Activated CD8-positive, alpha-beta memory T cell treated with anti-CD3 and anti-CD28 coated beads, Interleukin-2, amount 50 U/mL, for 4 hours (primary cell): ENCODE measurements around the gene PGM2.

Experiments
- DNase-seq: peaks from one replicate; pipeline ENCODE4 v3.0.0-alpha.2; 2020

The PGM2 gene

DNA sequence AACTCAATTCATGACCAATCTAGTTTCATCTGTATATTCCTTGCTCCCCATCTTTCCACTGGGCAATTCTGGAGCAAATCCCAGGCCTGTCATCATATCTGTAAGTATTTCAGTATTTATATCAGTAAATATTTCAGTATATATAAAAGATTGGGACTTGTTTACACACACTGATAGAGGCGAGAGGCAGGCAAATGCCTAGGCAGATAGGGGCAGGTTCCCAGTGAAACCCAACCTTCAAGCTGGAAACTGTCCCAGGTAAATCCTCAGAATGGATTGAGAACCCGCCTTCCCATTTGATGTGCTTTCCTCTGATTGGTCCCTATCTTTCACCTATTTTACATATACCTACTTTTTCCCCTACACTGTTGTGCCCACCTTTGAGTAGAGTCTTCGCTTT lies 40.6 kb downstream of the PGM2 start:
- DNase-seq, result no peak

DNA sequence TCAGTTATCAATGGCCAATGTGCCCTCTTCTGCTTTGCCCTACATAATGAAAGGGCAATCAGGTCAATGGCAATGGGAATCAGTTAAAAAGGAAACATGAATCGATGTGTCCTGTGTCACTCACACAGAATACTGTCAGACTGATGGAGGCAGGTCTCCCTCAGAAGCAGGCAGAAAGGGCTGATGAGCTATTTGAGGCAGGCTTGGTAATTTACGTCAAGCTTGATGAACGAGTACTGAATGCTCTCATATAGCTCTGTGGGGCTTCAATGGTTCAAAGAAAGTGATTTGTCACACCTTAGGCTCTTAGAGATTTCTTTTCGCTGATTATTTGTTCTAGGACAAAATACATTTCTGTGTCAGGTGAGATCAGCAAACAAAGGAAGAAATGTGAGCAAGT lies 41.8 kb downstream of the PGM2 start:
- no peak for DNase-seq

DNA sequence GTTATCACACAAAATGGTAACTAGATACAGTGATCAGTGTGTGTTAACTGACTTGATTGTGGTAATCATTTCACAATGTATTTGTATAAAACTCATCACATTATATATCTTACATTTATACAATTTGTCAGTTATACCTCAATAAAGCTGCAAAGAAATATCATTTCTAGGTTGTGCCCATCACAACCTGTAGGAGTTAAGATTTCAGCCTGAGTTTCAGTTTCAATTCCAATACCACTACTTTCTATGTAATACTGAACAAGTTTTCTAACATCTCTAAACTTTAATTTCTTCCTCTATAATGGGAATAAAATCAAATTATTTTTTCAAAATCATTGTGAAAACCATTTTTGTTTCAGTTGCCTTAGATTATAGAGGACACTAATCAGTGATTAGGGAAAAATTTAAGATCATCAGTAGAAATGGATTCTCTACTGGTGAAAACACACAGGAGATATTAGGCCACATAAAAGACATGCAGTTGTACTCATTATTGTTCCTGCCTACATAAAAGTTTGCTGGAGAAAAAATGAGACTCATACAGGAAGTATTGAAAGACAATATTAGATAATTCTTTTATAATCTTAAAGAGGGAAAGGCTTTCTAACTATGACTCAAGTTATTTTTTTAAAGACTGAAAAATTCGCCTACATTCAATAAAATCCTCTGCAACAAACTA lies 46.0 kb downstream of the PGM2 start:
- DNase-seq, result no peak

DNA sequence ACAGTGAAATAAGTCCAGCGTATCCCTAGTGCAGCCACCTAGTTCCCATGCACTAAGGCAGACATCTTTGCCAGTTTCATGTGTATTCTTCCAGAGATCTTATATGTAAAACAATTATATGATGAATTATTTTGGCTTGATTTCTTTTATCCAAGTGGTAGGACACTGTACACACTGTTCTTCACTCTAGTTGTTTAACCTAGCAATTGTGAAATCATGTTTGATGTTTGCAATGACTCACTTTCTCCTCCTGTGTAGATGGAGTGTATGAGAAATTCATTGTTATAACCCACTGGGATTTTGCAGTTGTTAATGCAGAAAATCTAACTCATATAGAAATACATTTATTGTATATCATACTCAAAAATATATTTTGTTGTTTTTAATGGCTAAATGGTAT lies 46.9 kb downstream of the PGM2 start:
- no peak for DNase-seq

DNA sequence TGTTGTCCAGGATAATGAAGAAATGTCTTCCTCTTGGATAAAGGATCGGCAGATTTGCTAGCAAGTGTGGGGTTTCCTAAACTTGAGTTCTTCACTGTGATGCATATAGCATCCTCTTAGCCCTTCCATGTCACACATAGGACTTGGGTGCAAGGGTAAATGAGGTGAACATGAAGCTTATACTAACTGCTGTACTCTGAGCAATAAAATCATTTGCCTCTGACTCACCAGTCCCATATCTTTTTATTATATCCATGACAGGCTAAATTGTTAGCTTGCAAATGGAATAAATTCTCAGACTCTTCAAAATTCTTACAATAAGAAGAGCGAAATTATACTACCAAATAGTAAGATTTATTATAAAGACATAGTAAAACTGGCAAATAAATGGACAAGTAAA lies 49.7 kb downstream of the PGM2 start:
- no peak for DNase-seq

DNA sequence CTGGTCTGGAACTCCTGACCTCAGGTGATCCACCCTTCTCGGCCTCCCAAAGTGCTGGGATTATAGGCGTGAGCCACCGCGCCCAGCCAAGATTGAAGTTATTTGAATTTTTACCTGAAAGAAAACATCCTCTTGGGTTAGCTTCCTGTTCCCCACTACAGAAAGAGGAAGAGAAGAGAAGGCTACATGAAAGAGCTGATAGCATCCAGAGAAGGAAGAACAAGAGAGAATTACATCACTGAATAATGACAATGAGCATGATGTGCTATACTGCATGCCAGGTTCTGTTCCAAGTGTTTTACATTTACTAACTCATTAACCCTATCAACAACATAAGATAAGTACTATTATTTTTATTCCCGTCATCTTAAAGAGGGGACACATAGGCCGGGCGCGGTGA lies 52.9 kb downstream of the PGM2 start:
- no peak for DNase-seq

DNA sequence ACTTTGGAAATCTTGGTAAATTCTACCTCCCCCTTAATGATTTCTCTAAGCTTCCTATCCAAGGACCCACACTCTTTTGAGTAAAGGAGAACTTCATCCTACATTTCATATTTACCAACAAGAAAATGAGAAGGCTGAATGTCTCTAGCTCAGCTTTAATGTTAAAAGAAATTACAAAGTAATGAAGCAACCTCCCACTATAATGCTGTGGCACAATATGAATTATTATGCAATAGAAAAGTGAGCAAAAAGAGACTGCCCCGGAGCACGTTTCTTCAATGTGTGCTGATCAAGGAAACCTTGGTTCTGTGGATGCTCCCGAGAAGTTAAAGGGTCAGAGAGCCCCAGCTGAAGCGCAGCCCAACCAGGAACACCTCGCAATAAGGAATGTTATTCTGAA lies 55.3 kb downstream of the PGM2 start:
- DNase-seq, result no peak

DNA sequence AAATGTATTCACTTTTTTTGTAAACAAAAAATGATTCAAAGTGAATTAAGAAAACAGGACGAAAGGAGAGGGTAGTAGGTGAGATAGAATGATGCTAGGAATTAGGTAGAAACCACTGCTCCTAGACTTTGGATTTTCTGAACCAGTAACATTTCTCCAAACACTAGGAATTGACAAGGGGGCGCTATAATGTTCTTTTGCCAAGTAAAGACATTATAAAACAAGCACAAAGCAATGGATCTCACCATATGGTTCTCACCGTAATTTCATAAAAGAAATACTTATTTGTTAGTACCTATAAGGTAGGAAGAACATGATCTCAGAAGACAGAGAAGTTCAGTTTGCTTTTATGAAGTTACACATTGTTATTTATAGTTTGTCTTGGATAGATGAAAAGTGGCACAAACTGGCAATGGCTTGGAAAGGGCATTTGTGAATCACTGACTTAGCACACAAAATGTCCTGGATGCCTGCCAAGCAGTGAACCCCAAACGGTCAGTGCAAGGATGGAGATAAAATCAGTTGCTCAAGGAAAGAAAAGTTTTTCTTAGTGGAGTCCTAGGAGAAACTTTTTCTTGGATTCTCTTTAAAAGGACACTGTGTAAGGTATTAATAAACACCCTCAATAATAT lies 56.3 kb downstream of the PGM2 start:
- no peak for DNase-seq

DNA sequence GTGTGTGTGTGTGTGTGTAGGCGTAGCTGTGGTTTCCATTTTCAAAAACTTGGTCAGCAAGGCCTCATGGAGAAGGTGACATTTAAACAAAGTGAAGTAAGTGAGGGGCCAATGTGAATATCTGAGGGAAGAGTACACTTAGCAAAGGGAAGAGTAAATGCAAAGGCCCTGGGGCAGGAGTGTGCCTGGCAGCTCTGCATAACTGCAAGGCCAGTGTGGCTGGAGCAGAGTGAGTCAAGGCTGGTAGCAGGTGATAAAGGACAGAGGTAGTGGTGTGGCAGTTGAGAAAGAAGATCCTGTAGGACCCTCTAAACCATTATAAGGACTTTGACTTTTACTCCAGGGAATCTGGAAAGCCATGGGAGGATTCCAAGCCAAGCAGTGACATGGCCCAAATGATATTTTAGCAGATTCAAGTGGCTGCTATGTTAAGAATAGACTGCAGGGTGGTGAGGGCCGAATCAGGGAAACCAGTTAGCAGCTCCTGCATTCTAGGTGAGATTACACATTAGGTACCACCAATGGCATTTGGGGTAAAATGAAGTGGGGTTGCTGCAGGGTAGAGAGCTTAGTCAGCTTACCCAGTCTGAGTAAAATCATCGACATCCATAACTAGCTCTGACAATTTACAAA lies 58.5 kb downstream of the PGM2 start:
- DNase-seq, result no peak

DNA sequence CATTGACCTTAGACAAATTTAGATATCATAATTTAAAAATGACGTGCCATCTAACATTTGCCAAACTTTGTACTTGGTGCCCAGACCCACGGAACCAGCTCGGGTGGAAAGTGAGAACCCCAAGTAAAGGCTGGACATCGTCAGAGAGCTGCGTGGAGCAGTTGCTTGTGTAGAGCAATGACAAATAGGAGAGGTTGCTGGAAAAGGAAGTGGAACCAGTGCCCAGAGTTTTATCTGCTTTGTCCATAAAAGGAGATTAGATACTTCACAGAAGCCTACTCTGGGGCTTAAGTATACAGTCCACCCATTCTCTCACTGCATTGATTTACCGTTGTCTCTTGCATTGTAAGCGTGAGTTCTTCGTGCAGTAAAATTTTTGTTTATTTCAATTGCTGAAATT lies 59.0 kb downstream of the PGM2 start:
- DNase-seq, result no peak

DNA sequence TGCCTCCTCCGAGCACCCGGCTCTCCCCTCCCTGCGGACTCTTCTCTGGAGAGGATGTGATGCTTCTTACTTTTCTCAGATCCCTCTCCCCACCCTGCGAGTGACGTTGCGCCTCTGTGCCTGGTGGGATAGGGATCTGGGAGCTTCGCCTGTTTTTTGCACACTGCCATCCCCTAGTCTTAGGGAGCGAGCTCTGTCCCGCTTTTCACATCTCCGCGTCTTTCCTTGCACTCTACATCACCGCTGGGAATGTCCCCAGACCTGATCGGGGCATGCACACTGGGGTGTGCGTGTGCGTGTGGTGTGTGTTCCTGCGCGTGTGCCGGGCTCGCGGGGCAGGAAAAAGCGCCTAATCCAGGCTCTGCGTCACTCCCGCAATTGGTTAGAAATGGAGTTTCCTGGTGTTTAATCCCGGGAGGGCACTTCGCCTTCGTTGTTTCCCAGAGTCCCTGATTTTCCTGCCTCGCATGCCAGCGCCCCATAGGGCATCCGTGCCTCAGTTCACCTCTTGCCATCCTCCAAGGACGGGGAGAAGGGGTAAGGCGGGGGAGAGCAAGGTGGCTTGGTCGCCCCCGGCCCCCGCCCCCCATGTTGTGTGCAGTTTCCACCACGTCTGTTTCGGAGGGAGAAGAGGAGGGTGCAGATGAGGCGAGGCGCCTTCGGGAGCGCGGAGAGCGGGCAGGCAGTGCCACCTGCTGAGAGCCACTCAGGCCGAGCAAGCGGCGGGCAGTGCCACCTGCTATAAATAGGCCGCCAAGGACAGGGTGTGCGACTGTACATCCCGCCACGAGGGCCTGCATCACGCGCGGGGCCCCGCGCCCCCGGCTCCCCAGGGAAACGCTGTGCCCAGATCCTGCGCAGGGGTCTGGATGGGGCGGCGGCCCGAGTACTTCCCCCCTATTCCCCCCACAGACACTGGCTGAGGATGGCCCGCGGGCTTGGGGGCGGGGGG lies 63.6 kb downstream of the PGM2 start:
- peak; percentile 34 for DNase-seq

DNA sequence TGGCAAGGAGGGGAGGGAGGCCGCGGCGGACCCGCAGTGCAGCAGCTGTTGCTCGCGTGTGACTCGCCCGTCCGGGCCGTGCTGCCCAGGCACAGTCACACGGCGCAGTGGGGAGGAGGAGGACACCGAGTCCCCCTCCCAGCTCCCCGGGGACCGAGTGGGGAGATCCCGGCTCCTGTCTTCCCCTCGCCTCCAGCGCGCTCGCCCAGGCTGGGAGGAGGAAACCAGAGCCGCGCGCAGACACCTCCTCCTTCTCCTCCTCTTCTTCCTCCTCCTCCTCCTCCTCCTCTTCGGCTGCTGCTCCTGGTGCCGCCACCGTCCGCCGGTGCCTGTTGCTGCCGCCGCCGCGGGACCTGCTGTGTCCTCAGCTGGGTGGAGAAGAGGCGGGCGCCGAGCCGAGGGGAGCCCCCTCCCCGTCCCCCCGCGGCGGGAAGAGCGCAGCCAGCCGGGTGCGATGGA lies 64.3 kb downstream of the PGM2 start, which contains the start of gene TBC1D1:
TSS of gene TBC1D1 (plus strand) at position 284 of the 459 bp plus-strand sequence. CDS start 11,012 bp downstream, outside the sequence.
- peak; percentile 51 for DNase-seq

DNA sequence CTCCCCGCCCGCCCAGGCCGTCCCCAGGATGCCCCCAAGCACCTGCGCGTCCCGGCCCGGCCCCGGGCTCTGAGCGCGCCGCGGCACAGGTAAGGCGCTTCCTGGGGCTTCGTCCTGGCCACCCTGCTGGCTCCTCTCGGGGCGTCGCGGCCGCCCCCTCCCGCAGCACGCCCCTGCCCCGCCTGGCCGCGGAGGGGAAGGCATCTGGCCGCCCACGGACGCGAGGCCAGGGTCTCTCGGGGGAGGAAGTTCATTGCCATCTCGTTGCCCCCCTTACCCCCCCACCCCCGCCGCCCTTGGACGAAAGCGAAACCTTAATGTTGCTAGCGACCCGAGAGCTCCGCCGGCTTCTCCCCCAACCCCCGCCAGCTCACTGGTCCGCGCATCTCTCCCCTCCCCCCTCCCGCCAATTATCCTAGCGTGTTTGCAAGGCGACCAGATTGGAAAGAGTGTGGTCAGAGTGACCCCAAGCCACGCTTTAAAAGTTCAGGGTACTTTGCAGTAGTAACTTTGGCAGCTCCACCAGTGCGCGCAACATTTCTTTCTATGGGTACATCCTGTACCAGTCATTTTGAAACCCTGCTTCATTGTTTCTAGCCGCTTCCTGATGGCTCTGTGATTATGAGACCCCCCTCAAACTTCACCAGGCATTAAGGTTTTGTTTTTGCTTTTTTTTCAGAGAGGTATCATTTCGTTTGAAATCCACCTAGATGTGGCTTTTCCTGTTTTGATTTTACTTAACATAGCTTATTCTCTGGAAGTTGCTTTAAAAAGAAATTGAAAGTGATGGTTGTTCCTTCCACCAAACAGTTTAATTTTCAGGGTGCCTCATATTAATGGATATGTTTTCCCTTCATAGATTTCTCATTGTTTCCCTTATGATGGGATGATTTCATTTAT lies 65.0 kb downstream of the PGM2 start:
- peak; percentile 57 for DNase-seq

DNA sequence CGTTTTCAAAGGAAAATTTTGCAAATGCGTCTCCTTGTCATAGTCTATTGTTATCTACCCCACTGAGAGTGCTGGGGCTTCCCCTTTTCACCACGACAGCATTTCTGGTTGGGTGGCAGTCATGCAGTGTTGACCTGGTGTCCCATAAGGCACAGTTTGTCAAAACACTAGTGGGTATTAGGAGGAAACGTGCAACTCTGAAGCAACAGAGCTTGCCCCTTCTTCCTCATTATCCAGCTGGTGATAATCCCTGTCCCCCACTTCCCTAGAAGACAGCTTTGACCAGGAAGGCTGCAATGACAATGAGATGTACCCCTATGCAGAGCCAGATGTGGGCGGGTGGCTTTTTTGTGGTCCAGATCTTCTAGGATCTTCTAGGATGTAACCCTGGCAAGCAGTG lies 66.2 kb downstream of the PGM2 start:
- DNase-seq, result peak; percentile 54

DNA sequence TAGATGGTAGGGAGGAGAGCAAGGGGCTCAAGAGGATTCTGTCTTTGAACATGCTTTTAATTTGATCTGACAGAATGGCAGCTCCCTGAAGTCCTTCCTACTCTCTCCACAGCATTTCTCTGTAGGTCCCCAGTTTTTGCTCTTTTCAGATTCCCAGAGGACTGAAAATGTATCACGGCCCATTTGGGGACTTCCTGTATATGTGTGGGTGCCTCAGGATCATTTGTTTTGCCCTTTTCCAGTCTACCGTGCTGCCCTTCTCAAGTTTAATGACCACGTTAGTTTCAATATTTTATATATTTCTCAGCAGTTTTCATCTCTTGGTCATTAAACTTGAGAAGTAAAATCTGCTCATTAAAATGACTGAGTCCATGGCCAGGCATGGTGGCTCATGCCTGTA lies 66.7 kb downstream of the PGM2 start:
- DNase-seq, result no peak

DNA sequence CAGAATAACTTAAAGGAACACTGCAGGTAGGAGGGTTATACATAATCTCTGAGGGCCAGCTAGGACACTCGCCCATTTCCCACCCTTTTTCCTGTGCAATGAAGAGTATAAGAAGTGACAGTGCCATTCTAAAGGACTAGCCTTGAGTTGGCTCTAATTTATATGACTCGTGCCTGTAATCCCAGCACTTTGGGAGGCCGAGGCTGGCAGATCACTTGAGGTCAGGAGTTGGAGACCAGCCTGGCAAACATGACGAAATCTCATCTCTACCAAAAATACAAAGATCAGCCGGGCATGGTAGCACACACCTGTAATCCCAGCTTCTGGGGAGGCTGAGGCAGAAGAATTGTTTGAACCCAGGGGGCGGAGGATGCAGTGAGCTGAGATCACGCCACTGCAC lies 68.8 kb downstream of the PGM2 start:
- no peak for DNase-seq

DNA sequence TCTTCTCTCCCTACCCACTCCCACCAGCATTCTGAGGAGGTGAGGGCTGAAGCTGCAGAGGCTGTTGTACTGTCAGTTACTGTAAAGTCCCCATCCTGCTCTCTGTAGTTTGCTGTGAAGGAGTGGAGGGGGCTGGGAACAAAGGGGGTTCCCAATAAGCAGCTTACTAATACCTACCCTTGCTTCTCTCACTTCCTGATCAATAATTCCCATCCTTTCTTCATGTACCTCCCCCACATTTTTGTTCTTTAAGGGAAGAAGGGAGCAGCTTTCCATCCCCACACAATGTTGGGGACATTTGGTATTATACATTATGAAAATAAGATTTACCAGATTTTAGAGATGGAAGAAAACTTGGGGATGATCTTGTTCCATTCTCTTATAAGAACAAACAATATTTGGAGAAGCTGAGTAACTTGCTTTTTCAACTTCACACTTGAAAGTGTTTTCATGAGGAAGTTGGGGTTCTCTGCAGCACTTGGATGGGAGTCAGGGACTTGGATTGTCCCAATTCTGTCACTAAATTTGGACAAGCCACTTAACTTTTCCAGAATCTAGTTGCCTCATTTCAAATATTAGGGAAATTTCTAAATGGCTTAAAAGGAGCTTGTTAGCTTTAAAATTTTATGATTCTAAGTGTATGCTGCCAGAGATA lies 69.8 kb downstream of the PGM2 start:
- no peak for DNase-seq

DNA sequence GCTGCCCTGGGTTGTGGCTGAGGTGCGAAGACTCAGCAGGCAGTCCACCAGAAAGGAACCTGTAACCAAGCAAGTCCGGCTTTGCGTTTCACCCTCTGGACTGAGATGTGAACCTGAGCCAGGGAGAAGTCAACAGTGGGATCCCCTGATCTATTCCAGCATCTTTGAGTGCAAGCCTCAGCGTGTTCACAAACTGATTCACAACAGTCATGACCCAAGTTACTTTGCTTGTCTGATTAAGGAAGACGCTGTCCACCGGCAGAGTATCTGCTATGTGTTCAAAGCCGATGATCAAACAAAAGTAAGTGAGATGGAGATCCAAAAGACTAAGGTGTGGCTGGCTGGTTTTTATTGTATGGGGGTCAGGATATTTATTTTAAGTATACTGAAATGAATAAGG lies 75.7 kb downstream of the PGM2 start:
- no peak for DNase-seq

DNA sequence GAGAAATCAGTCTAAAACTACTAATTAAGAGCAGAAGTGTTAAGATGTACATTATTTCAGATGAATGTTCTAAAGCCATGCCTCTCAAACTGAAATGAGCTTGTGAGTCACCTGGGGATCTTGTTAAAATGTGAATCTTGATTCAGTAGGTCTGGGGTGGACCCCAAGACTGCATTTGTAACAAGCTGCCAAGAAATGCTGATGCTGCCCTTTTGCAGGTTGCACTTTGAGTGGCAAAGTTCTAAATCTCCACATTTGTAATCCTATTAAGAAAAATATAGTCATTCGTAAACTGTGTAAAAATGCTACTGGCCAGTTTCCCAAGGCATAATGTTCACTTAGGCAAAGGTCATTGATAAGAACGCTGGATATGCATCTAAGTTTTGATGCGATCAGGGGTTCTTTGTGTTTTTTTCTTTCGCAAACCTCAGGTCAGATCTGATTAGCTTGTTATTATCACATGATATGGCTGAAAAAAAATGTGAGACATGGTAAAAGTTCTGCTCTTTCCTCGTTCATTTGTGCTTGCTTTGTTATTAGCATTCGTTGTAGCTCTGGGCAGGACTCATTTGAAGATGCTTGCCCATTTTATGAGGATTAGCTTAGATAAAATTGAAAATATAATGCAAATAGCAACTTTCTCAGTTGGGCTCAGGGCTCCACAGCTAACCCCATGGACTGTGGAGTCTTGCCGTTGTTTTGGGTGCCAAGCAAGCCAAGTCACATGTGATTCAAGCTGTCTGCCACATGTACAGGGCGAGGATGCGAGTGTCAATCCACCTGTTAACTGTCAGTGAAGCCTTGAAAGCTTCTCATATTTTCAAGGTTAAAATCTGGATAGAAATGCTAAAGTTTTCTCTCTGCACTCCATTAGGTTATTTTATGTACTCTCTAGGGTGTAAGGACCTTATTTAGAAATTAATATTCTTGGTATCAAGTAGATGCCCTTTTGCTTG lies 76.5 kb downstream of the PGM2 start:
- no peak for DNase-seq

DNA sequence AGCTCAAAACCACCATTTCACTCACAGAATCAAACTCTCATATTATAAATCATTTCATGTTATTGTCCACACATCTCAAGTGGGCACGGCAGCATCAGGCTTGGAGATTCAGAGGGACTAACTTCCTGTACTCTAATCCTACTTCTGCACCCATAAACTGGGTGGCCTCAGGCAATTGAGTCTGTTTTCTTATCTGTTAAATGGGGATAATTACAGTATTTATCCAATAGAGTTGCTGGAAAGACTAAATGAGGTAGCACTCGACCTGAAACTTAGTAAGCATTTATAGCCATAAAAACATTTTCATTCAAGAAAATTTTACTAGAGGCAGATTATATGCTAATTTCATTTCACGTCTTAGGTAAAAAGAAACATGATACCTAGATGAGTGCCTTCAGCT lies 77.4 kb downstream of the PGM2 start:
- DNase-seq, result no peak
